ENCODE results near the gene VPS35.

- TF ChIP-seq, protein P1, sequence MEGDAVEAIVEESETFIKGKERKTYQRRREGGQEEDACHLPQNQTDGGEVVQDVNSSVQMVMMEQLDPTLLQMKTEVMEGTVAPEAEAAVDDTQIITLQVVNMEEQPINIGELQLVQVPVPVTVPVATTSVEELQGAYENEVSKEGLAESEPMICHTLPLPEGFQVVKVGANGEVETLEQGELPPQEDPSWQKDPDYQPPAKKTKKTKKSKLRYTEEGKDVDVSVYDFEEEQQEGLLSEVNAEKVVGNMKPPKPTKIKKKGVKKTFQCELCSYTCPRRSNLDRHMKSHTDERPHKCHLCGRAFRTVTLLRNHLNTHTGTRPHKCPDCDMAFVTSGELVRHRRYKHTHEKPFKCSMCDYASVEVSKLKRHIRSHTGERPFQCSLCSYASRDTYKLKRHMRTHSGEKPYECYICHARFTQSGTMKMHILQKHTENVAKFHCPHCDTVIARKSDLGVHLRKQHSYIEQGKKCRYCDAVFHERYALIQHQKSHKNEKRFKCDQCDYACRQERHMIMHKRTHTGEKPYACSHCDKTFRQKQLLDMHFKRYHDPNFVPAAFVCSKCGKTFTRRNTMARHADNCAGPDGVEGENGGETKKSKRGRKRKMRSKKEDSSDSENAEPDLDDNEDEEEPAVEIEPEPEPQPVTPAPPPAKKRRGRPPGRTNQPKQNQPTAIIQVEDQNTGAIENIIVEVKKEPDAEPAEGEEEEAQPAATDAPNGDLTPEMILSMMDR (IDR thresholded peaks at IDR 0.05): no peak
- TF ChIP-seq EP300 (IDR thresholded peaks at IDR 0.05): no peak
These were observed 37.7 kb downstream of the VPS35 start for GRCh38 chr16:46651305-46651704.
